ENCODE measurements around the gene TYK2.
"Not testable (repeated sequence)": the region's sequence is repeated elsewhere in the genome, so short reads cannot be mapped to it uniquely, and the experiment has no call there.

Gene TYK2

GRCh38 chr19:10407096-10407495 is 26.7 kb upstream of the TYK2 start:
- DNase-seq, result no peak

GRCh38 chr19:10406191-10406590 is 25.8 kb upstream of the TYK2 start:
- DNase-seq, result no peak

- peak; percentile 60 for DNase-seq
These were observed 24.8 kb upstream of the TYK2 start for GRCh38 chr19:10404888-10405820.

GRCh38 chr19:10403137-10404021 is 23.0 kb upstream of the TYK2 start, which contains the start of gene CDC37:
Gene CDC37, minus strand, starts transcription at chr19:10403542. Its CDS starts 63 bp downstream, at chr19:10403479.
- DNase-seq, result peak; percentile 97

GRCh38 chr19:10402441-10403038 is 22.2 kb upstream of the TYK2 start:
- DNase-seq, result no peak

GRCh38 chr19:10399878-10400277 is 19.5 kb upstream of the TYK2 start:
- no peak for DNase-seq

GRCh38 chr19:10399340-10399739 is 19.0 kb upstream of the TYK2 start:
- not testable (repeated sequence) for DNase-seq

GRCh38 chr19:10398819-10399218 is 18.4 kb upstream of the TYK2 start:
- DNase-seq, result no peak

GRCh38 chr19:10395917-10396316 is 15.5 kb upstream of the TYK2 start:
- DNase-seq, result no peak

- no peak for DNase-seq
These were observed 15.1 kb upstream of the TYK2 start for GRCh38 chr19:10395436-10395835.

- no peak for DNase-seq
These were observed 14.6 kb upstream of the TYK2 start for GRCh38 chr19:10395003-10395402.

GRCh38 chr19:10393137-10393536 is 12.8 kb upstream of the TYK2 start:
- DNase-seq, result no peak

GRCh38 chr19:10392120-10392519 is 11.7 kb upstream of the TYK2 start:
- DNase-seq, result no peak

GRCh38 chr19:10390652-10391286 is 10.4 kb upstream of the TYK2 start:
- peak; percentile 61 for DNase-seq

GRCh38 chr19:10389863-10390262 is 9.5 kb upstream of the TYK2 start:
- DNase-seq, result no peak

- DNase-seq, result peak; percentile 72
These were observed 8.6 kb upstream of the TYK2 start for GRCh38 chr19:10388957-10389356.

- DNase-seq, result no peak
These were observed 4.2 kb upstream of the TYK2 start for GRCh38 chr19:10384580-10384979.

GRCh38 chr19:10383223-10383499 is 2.8 kb upstream of the TYK2 start:
- not testable (repeated sequence) for DNase-seq

GRCh38 chr19:10379880-10380312 is 476 bp downstream of the TYK2 start:
- DNase-seq, result no peak

- no peak for DNase-seq
These were observed 2.2 kb downstream of the TYK2 start for GRCh38 chr19:10378124-10378523.

GRCh38 chr19:10377140-10377640 is 3.2 kb downstream of the TYK2 start:
- not testable (repeated sequence) for DNase-seq

- no peak for DNase-seq
These were observed 5.4 kb downstream of the TYK2 start for GRCh38 chr19:10374931-10375330.

GRCh38 chr19:10372690-10373089 is 7.7 kb downstream of the TYK2 start:
- peak; percentile 53 for DNase-seq

All from CD4-positive, alpha-beta T cell treated with Interferon gamma for 1 hour (primary cell).